ENCODE measurements around the gene ASTN1.

GRCh38 chr1:176850871-176851270 lies 313.6 kb downstream of the ASTN1 start:
- TF ChIP-seq YY1 (IDR thresholded peaks at IDR 0.05; ENCODE audit: insufficient read depth, insufficient read length), result no peak
- no peak for TF ChIP-seq ZNF274 (IDR thresholded peaks at IDR 0.05; ENCODE audit: low read depth, low read length)
- TF ChIP-seq SUZ12 (IDR thresholded peaks at IDR 0.05; ENCODE audit: extremely low read depth, insufficient read depth, insufficient read length), result no peak

Measured in NT2/D1 (cell line).